ENCODE results near the gene FOXRED1.
A peak's percentile ranks its signal among the peaks of the same experiment; 100 is the strongest.
"Not testable (repeated sequence)": the region's sequence is repeated elsewhere in the genome, so short reads cannot be mapped to it uniquely, and the experiment has no call there.

Gene FOXRED1

DNA sequence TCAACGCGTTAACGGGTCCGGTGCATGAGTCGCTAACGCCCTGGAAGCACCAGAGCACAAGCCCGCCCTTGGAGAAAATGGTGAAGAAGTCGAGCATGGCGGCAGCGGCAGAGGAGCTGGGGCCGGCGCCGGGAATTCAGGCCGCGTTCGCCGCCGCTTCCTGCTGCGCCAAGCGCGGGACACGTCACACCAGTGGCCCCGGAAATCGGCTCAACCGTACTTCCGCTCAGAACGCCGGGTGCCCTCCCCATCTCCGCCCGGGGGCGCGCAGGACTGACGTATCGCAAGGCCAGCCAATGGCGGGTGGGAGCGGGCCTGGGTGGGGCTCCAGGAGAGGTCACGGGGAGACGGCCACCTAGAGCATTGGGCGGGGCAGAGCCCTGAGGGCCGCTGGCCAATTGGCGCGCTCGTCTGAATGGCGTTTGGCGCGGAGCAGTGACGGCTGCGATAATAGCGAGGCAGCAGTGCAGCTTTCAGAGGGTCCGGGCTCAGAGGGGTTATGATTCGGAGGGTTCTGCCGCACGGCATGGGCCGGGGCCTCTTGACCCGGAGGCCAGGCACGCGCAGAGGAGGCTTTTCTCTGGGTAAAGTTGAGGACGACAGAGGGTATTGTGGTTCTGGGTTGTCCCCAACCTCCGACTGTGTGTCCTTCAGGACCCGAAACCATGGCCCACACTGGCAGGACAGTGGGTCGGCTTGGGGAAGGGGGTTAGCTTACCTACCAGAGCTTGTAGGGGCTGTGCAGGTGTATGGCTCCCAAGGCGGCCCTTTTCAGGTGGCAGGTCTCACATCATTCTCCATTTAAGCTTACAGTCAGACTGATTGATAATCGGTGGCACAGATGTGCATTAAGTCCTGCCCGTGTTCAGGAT is at the start of gene FOXRED1, which contains the start of gene SRPRA:
Gene FOXRED1 (plus strand): TSS at position 447 of the 872 bp plus-strand sequence. CDS start 53 bp downstream, at position 500.
Gene SRPRA (minus strand): TSS at position 188 of the 872 bp plus-strand sequence. CDS start 91 bp downstream, at position 97.
- peak; percentile 99 for DNase-seq (ENCODE audit: low spot score)

DNA sequence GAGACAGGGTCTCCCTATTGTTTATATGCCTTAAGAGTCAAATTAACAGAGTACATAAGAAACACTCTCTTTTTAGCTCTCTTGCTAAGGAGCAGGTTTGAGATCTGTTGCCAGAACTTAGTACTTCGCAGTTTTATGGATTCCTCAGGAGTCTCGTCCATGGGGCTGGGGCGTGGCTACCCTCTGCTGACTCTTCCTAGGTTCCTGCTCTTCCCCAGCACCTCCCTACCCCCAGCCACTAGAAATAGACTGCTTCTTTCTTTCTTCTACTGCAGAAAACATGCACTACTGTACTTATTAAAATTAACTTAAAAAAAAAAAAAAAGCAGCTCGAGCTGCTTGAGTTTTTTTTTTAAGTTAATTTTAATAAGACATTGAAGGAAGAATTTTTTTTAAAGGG is 49.4 kb upstream of the FOXRED1 start:
- no peak for DNase-seq (ENCODE audit: low spot score)

DNA sequence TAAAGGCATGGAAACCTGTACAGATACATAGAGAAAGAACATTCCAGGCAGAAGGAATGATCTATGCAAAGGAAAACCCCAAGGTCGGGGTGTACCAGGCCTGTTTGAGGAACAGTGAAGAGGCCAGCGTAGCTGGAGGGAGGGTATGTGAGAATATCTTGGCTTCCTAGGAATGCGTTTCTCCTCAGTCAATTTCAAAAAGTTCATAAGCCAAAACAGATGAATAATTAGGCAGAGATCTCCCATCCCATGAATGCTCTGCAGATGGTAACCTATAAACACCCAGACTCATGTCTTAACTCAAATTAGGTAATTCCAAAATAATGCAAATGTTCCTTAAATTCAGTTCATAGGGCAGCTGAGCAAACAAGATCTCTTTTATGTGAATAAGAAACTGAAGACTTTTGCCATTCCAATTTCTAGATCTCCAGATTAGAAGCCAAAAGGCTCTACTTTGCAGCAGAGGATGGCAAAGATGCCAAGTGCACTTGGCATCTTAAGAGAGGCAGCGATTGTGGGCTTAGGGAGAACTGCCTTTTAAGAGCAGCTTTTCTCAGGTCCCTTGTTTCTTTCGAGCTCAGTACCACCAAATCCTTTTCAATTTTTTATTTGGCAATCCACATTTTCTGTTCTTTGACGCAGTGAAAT is 44.2 kb upstream of the FOXRED1 start:
- DNase-seq (ENCODE audit: low spot score), result no peak

DNA sequence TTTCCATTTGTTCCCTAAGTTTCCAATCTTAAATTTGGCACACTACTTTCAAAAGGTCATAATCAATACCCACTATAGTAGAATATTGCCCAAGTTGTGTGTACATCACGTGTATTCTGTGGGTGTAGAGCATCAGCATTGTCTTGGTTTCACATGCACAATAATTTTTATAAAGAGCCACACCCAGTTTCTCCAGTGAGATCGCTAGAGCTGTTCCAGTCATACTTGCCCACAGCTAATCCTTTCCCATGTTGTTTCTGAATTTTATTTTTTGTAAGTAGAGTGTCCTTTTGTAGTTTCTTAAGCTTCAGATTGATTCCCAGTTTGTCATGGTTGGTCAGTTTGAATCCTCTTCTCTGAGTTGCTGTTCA is 43.7 kb upstream of the FOXRED1 start:
- no peak for DNase-seq (ENCODE audit: low spot score)

DNA sequence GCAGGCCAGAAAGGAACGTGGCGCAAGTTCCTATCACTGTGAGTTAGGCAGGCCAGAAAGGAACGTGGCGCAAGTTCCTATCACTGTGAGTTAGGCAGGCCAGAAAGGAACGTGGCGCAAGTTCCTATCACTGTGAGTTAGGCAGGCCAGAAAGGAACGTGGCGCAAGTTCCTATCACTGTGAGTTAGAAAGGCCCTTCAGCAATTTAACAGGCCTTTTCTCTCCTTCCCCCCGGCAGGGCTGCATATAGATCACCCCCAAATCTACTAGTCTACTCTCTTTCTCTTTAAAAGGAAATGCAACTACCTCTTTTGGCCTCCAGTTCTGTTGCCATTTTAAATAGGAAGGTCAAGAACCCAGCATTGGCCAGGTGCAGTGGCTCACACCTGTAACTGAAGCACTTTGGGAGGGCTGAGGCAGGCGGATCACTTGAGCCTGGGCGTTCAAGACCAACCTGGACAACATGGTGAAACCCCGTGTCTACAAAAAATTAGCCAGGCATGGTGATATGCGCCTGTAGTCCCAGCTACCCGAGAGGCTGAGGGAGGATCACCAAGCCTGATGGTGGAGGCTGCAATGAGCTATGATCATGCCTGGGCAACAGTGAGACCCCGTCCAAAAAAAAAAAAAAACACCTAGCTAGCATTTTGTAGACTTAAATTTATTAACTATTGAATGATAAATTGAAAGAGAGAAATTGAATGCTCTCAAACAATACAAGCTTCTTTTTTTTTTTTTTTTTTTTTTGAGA is 42.4 kb upstream of the FOXRED1 start:
- DNase-seq (ENCODE audit: low spot score), result no peak

DNA sequence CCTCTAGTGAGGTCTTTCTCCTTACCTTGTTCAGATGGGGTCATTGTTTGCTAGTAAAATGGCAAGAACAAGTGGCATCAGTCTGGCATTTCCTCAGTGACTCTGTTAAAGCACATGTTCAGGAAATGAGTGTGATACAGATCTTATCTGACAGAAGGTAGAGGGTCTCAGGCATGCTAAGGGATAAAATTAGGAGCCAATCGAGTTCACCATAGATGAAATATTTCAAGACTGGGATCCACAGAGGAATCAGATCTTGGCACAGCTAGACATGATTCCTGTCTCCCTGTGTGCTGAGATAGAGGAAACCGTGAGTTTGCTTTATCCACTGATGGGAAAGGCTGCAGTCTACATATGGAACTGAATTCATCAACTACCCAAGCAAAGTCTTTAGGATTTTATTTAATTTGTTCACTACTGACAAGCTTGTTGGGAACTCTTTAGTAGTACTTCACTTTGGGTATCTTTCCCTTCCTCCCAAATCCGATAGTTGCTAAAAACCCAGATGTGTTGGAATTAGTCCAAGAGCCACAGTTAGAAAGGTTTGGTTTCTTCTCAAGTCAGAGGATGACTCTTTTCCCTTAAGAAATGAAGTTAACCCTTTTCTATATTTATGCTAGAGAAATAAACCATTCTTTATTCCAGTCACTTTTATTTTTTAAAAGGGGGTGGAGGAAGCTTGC is 39.0 kb upstream of the FOXRED1 start:
- no peak for DNase-seq (ENCODE audit: low spot score)

DNA sequence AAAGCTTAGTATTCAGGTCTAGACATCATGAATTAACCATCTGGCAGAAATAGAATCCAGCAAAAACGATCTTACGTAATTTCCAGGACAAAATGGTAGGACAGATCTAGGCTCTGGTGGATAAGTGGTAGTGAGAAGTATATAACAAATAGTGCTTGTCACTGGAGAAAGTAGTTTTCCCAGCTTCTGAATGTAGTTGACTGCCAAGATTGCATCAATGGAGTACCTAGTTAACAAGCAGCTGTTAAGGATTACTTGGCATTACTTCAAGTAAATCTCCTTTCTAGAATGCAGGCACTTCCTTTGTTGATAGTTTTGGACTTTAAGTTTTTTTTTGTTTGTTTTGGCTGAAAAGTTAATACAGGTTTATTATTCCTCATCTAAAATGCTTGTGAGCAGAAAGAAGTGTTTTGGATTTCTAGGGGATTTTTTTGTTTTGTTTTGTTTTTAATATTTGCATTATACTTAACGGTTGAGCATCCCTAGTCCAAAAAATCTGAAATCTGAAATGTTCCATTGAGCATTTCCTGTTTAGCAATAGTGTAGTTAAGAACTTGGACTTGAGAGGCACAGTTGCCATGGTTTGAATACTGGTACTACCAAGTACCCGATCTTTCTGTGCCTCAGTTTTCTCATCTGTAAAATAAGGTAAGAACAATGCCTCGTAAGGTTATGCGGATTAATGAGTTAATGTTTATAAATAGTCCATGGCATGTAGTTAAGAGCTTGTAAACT is 37.1 kb upstream of the FOXRED1 start:
- no peak for DNase-seq (ENCODE audit: low spot score)

DNA sequence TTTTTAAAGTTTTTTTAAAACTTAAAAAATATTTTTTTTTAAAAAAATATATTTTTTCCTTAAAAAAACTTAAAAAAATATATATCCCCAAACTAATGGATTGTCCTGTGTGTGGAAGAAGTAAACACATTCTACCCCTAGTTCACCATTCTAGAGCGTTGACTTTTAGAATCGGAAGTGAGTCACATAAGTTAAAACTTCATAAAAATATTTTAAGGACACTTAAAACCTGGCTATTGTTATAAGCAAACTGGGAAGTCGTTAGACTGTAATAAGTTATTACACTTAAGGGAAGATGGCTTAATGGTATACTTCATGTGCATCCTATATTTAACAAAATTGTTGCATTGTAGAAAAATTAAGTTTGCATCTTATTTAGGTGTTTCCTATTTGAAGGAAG is 36.3 kb upstream of the FOXRED1 start:
- DNase-seq (ENCODE audit: low spot score), result no peak

DNA sequence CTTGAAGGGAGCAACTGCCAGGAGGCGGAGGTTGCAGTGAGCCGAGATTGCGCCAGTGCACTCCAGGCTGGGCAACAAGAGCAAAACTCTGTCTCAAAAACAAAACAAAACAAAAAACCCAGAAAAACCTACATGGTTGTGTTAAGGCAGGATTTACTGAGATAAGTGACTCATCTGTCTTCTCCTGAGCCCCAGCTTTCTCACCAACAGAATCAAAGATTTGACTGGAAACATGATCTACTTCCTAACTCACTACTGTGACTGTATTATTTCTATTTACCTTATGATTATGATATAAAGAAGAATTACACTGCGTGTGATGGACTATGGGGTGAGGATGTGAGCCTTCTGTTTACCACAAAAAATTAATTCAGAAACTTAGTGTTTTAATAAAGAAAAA is 35.6 kb upstream of the FOXRED1 start:
- no peak for DNase-seq (ENCODE audit: low spot score)

DNA sequence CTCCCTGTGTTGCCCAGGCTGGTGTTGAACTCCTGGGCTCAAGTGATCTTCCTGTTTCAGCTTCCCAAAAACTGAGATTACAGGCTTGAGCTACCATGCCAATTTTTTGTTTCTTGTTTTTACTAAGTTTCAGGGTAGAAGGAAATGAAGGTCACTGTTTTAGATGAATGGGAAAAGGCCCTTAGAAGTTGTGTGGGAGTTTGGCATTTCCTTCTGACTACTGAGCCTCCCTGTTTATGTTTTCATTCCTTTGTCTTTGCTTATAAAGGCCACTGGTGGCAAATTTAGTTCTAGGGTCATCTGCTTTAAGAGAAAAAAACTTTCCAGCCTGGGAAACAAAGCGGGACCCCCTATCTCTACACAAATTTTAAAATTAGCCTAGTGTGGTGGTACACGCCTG is 22.3 kb upstream of the FOXRED1 start:
- no peak for DNase-seq (ENCODE audit: low spot score)

DNA sequence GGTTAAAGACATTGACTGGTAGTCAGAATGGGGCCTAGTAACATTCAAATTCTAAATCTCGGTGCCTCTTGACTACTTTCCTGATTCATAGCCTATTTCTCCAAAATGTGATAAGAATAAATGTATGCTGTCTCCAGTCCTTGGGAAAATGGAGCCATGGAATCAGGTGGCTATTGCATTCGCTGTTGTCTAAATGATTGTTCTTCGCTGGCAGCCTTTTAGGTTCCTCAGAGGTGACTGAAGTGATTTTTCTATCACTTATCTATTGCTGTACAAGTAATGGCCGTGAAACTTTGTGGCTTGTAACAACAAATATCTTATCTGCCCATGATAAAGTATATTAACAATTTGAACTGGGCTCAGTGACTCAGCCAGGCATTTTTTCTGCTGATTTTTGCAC is 15.7 kb upstream of the FOXRED1 start:
- no peak for DNase-seq (ENCODE audit: low spot score)

DNA sequence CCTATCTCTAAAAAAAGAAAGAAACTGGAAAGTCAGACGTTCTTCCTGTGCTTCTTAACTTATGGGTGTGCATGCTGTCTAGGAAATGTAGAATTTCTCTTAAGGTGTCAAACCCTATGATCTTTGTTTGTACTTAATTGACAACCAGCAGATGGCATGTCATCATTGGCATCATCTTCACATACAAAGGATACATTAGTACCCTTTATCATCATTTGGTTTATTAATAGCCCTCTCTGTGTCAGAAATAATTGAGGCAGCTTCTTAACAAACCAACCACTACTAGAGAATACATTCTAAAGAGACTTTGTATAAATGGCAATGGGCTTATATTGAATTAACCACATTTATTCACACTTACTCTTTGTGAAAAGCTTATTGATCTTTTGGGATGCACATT is 14.1 kb upstream of the FOXRED1 start:
- no peak for DNase-seq (ENCODE audit: low spot score)

DNA sequence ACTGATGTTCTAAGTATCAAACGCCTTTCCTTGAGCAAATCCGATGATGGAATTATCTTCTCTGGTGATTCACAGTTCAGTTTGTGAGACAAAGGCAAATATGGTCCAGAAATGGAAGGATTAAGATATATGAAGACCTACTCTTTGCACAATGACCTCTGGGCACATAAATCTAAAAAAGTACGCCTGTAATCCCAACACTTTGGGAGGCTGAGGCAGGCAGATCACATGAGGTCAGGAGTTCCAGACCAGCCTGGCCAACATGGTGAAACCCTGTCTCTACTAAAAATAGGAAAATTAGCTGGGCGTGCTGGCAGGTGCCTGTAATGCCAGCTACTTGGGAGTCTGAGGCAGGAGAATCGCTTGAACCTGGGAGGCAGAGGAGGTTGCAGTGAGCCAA is 13.4 kb upstream of the FOXRED1 start:
- not testable (repeated sequence) for DNase-seq (ENCODE audit: low spot score)

DNA sequence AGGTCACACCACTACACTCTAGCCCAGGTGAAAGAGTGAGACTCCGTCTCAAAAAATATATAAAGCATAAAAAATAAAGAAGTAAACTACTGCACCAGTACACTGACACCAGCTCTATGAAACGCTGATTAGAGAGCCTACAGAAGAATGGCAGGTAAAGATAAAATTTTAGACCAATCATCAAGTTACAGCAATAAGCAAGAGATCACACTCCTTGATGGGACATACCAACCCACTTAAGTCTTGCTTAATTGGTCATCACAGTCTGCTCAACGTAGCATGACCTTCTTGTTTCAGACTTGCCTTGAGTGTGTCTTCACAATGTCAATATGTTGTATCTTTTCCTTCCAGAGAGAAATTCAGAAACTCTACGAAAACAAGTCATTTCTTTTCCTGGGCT is 12.7 kb upstream of the FOXRED1 start:
- DNase-seq (ENCODE audit: low spot score), result no peak

DNA sequence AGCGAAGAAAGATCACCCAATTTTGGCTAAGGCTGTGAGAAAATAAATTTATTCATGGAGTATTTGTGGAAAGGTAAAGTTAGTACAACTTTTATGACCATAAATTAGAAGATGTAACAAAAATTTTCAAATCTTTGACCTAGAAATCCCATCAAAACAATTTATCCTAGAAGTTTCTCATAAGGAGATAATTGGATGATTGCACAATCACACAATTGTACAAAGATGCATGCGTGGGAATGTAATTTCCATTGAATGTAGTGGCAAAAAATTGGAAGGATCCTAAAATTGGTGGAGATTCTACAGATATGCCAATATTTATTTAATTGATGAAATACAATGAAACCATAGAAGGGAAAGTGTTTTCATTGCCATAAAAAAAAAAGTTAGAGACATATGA is 11.8 kb upstream of the FOXRED1 start:
- DNase-seq (ENCODE audit: low spot score), result no peak

DNA sequence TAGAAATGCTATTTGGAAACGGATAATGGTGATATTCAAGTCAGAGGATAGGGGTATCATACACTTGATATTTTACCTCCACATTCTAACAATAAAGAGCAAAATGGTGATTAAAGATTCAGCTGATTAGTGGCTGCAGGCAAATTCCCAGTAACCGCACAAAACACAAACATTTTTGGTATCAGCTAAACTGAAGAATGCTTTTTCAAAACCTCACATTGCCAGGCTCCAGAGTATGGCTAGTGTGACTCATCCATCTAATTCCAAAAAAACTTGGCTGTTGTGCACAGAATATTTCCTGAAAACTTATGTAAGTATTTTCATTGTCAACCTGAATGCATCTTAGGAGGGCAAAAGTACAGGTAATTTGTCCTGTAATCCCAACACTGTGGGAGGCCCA is 11.2 kb upstream of the FOXRED1 start:
- no peak for DNase-seq (ENCODE audit: low spot score)

DNA sequence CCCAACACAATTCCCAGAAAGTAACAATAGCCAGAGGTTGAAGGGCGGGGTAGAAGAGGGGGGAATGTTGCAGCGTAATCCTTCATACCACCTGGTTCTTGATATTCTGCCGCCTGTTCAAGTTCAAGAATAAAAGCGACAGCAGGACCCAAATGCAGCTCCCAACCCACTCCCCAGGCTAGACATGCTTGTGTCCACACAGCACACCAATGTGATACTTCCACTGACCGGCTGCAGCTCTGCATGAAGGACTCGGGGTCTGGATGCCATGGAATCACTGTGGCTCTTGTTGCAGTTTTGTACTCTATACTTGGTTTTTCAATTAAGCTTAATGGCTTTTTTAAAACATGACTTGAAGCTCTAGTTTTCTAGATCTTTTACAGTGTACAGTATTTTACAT is 6.7 kb upstream of the FOXRED1 start:
- no peak for DNase-seq (ENCODE audit: low spot score)

DNA sequence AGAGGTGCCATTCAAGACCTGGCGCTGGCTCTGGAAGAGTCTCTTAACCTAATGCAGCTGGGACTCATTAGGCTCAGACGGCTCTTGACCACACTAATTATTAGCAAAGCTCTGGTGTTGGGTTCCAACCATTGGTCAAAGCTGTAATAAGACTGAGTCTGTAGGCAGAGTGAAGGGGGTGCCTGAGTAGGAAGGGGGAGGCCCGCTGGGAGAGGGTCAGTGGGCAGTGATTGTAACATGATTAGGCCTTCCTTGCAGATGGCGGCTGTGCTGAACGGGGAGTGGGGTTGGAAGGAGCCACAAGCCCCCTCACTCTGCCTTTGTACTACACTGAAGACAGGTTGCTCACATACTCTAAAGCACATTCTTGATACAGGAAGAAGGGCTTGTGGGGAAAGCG is 5.5 kb upstream of the FOXRED1 start:
- no peak for DNase-seq (ENCODE audit: low spot score)

DNA sequence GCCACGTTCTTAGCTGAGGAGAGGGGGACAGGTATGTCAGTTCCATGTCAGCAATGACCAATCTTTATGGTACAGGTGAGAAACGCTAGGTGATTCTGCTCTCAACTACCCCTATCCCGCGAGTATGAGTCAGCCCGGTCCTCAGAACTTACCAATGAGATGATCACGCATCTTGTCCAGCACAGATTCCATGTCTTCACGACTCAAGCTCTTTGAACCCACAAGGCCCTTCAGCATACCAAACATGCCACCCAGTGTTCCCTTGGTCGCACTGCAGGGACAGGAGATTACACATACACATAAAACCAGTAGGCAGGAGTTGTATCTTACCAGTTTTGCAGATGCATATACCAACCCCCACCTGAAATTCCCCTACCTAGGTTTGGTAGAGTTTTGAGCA is 3.1 kb upstream of the FOXRED1 start:
- no peak for DNase-seq (ENCODE audit: low spot score)

DNA sequence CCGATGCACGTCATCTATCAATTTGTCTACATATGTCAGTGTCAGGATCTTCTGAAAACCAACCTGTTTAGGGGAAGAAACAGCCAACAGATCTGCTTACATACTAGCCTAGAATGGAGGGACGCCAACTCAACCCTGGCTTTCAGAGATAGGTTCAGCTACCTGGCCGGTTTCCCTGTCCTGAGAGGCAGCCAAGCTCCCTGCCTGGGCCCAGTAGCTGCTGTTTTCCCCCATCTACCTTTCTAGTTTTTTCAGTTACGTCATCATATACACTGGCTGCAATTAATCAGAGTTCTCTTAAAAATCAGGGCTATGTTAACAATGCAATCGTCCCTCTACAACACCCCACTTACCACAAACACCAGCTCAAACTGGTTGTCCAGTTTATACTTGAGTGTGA is 1.3 kb upstream of the FOXRED1 start:
- no peak for DNase-seq (ENCODE audit: low spot score)

DNA sequence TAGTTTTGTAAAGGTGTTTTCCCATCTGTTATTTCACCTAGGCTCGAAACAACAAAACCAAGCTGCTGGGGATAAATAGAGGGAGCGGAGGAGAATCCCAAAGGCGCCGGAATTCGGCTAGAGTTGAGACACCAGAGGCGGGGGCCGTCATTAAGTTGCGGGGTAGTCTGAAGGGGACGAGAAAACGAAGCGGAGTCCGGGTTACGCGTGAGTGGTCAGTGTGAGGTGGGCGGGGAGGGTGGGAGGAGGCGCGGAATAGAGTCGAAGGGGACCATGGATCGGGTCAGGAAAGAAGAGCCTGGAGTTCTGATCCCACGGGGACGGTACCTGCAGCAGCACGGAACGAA is 620 bp upstream of the FOXRED1 start:
- no peak for DNase-seq (ENCODE audit: low spot score)

DNA sequence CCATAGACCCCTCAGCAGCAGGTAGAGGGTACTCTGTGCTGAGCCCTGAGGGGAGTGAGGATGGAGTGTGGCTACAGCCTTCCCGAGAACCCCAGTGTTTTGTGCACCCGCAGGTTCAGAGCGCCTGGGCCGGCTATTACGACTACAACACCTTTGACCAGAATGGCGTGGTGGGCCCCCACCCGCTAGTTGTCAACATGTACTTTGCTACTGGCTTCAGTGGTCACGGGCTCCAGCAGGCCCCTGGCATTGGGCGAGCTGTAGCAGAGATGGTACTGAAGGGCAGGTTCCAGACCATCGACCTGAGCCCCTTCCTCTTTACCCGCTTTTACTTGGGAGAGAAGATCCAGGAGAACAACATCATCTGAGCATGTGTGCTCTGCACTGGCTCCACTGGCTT is 8.4 kb downstream of the FOXRED1 start:
- DNase-seq (ENCODE audit: low spot score), result no peak

Data from putamen (tissue), 1 donor.